ENCODE measurements around the gene SIAH1.

DNA sequence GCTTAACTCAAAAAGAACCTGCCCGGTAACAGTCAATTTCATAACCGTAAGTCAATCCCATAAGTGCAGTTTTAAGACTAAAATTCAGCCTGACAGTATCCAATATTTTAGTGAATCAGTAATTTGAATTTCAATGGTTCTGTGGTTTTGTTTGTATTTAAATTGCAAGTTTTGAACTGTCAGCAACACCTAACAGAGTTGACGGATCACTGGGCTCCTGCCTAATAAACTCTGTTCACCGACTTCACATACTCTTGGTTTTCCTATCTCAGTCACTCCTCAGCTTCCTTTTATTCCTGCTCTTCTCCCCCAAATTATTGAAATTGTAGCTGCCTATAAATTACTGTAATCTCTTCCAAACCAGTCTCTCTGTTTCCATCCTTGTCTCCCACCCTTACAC lies 12.5 kb downstream of the SIAH1 start:
- TF ChIP-seq, protein P1, sequence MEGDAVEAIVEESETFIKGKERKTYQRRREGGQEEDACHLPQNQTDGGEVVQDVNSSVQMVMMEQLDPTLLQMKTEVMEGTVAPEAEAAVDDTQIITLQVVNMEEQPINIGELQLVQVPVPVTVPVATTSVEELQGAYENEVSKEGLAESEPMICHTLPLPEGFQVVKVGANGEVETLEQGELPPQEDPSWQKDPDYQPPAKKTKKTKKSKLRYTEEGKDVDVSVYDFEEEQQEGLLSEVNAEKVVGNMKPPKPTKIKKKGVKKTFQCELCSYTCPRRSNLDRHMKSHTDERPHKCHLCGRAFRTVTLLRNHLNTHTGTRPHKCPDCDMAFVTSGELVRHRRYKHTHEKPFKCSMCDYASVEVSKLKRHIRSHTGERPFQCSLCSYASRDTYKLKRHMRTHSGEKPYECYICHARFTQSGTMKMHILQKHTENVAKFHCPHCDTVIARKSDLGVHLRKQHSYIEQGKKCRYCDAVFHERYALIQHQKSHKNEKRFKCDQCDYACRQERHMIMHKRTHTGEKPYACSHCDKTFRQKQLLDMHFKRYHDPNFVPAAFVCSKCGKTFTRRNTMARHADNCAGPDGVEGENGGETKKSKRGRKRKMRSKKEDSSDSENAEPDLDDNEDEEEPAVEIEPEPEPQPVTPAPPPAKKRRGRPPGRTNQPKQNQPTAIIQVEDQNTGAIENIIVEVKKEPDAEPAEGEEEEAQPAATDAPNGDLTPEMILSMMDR (IDR thresholded peaks at IDR 0.05) = no peak
- TF ChIP-seq POLR2A (IDR thresholded peaks at IDR 0.05) = no peak
